AG10803 (cell line): ENCODE results near the gene VAMP8.
"Not testable (repeated sequence)": the region's sequence is repeated elsewhere in the genome, so short reads cannot be mapped to it uniquely, and the experiment has no call there.

Experiments
- DNase-seq: peaks from one replicate; pipeline ENCODE4 v3.0.0; 2010; ENCODE audit warnings: low read depth
- H3K4me3 ChIP-seq: 2 replicates; pipeline ENCODE4 v1.5.1; 2011; ENCODE audit warnings: mild to moderate bottlenecking, low read length, control low read depth
- CTCF ChIP-seq: conservative IDR thresholded peaks from 2 replicates; pipeline ENCODE4 v1.5.1; 2011; ENCODE audit warnings: mild to moderate bottlenecking, low read length, control low read depth, inconsistent platforms

The VAMP8 gene

GRCh38 chr2:85589181-85589580, 11.8 kb downstream of the VAMP8 start:
- no peak overlapping the region for H3K4me3 ChIP-seq
- DNase-seq = no peak
- no peak for TF ChIP-seq CTCF

GRCh38 chr2:85589982-85590791, 12.8 kb downstream of the VAMP8 start:
- TF ChIP-seq CTCF = no peak
- DNase-seq = peak; percentile 98
- H3K4me3 ChIP-seq = no peak overlapping the region

- no peak overlapping the region; the same call in 1 of the 2 replicates for H3K4me3 ChIP-seq
- TF ChIP-seq CTCF = no peak
- no peak for DNase-seq
These were observed 13.6 kb downstream of the VAMP8 start for GRCh38 chr2:85590950-85591349.

- DNase-seq = no peak
- no peak for TF ChIP-seq CTCF
- no peak overlapping the region for H3K4me3 ChIP-seq
These were observed 14.2 kb downstream of the VAMP8 start for GRCh38 chr2:85591563-85591962.

- H3K4me3 ChIP-seq = not testable (repeated sequence)
These were observed 14.9 kb downstream of the VAMP8 start for GRCh38 chr2:85592299-85592698.

GRCh38 chr2:85593023-85593422, 15.6 kb downstream of the VAMP8 start:
- no peak overlapping the region for H3K4me3 ChIP-seq
- DNase-seq = no peak
- no peak for TF ChIP-seq CTCF

More at GRCh38 chr2:85592299-85592698, 14.9 kb downstream of the VAMP8 start:
- DNase-seq = not testable (repeated sequence)

GRCh38 chr2:85594715-85595300, 17.4 kb downstream of the VAMP8 start:
- TF ChIP-seq CTCF = no peak
- peak overlapping the region; percentile 64 for H3K4me3 ChIP-seq
- no peak for DNase-seq
